ENCODE data around the gene LMO4.
A peak's percentile ranks its signal among the peaks of the same experiment; 100 is the strongest.

LMO4 gene

DNA sequence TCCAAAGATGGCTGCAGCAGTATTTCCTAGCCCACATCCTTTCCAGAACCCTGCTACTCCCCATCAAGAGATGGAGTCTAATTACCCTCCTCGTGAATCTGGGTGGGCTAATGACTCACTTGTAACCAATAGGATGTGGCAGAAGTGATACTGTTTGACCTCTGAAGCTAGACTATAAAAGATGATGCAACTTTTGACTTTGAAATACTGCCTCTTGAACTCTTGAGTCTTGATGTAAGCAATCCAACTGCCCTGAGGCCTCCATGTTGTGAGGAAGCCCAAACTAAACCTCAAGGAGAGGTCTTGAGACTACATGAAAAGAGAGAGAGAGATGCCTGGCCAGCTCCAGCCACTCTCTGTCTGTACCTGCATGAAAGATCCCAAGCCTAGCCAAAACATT, 29.5 kb downstream of the LMO4 start:
- DNase-seq (ENCODE audit: low spot score): no peak

- no peak for DNase-seq (ENCODE audit: low spot score)
Observed at GRCh38 chr1:87359586-87359985, 30.9 kb downstream of the LMO4 start.

- DNase-seq (ENCODE audit: low spot score): no peak
Observed at GRCh38 chr1:87362063-87362833, 33.6 kb downstream of the LMO4 start.

DNA sequence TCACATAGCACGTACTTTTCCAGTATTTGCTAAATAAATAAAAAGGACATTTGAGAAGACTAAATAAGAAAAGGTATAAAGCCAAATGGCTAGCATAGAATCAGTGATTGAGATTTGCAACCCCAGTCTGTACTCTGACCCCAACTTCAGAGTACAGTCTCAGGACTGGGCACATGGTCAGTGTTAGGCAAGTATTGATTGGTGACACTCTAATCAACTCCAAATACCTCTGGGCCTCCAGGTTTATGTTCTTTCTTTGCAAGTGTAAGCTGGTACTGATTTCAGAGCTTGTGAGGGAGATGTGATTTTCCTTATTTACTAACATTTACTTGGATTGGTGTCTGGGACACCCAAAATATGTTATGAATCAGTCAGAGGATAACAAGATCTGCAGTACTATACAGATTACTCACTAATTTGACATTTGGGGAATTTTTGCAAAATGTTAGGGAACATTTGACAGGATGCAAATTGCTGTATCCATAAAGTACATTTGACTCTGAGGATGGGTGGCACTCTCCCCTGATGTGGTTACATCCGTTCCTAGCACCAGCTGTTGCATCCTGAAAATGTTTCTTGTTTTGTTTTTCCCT, 34.2 kb downstream of the LMO4 start:
- DNase-seq (ENCODE audit: low spot score): peak; percentile 30

- no peak for DNase-seq (ENCODE audit: low spot score)
Observed at GRCh38 chr1:87367549-87367948, 38.9 kb downstream of the LMO4 start.

DNA sequence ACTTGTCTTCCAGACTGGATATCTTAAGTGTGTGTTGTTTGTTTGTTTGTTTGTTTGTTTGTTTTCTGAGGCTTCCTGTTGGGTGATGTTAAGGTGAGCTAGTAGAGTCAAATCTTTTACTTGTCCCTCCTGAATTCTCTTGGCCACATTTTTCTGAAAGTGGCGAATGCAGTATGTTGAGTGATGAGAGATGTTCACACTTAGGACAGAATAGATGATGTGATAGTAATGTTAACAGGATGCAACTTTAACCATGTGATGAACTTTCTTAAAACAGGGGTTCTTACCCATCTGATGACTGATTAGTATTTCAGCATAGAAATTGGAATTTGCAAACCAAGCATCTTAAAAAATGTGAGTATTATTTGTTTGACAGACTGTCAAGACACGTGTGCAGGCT, 40.2 kb downstream of the LMO4 start:
- no peak for DNase-seq (ENCODE audit: low spot score)

DNA sequence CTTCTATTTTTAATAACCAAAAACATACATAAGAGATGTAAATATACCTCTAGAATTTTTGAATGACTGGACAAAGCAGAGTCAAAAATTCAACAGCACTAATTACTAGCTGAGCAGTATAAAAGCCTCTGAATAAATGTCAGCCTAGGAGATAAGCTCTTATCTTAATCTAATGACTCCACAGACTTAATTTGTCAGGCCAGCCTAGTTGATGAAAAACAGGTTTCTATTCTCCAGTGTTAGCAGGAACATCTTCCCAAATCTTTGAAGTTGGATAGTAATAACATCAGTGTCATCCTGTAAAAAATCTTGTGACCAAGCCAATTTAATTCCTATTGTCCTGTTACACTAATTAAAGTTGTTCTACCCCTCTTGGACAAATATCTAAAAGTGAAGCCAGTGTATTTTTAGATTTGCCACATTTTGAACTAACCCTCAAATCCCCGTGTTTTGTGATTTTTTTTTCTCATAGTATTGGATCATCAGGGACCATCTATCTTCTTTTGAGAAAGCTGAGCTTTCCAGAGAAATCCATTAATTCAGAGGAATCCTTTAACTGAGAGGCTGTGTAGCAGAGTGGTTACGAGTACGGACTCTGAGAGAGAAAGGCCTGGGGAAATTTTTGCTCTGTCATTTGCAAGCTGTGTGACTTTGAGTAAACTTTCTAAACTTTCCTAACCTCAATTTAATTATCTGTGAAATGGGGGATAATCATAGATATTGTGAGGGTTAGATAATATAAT, 41.2 kb downstream of the LMO4 start:
- no peak for DNase-seq (ENCODE audit: low spot score)

DNA sequence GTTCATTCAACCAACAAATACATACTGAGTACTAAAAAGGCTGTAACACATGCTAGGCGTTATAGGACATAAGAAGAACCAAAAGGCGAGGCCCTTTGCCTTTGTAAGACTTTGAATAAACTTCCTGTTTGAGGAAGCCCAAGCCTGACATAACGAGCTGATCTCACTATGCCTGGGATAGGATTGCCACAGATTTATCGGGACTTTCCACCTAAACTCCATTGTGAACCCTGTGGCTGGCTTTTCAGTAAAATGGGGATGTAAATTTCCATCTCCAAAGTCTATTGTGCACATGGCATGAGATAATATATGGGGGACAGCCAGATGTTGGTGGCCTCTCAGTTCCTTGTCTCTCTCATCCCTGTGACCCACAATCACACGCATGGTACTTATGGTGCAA, 41.9 kb downstream of the LMO4 start:
- no peak for DNase-seq (ENCODE audit: low spot score)

DNA sequence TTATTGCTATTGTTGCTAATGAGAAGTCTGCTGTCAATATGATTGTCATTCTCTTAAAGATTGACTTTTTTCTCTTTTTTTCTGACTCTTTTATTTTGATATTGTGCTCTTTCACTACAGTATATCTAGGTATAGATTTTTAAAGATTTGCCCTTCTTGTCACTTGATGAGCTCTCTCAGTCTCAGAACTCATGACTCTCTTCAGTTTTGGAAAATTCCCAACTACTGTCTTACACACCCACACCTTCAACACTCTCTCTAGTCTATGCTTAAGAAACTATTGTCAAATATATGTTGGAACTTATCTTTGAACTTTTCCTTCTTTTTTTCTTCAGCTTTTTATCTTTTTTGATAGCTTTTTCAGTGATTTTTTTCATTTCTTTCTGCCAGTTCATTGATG, 50.6 kb downstream of the LMO4 start:
- no peak for DNase-seq (ENCODE audit: low spot score)

GRCh38 chr1:87386217-87386790, 57.6 kb downstream of the LMO4 start:
- no peak for DNase-seq (ENCODE audit: low spot score)

DNA sequence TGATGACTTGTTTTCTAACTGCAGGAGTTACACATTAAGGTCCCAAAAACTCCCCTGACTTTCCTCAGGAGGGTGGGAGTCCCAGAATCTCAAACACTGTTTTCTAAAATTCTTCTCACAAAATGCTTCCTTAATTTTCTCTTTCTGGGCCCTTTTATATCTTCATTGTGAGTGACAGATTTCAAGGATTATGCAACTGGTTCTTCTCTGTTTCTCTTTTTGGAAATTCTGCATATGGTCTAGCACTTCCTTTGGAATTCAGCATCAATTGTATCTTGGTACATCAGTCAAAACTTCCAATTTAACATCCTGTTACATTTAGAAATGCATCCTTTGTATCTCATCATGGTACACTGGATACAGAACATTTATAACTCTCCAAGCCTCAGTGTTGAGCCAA, 59.7 kb downstream of the LMO4 start:
- no peak for DNase-seq (ENCODE audit: low spot score)

- no peak for DNase-seq (ENCODE audit: low spot score)
Observed at GRCh38 chr1:87389011-87389410, 60.3 kb downstream of the LMO4 start.

DNA sequence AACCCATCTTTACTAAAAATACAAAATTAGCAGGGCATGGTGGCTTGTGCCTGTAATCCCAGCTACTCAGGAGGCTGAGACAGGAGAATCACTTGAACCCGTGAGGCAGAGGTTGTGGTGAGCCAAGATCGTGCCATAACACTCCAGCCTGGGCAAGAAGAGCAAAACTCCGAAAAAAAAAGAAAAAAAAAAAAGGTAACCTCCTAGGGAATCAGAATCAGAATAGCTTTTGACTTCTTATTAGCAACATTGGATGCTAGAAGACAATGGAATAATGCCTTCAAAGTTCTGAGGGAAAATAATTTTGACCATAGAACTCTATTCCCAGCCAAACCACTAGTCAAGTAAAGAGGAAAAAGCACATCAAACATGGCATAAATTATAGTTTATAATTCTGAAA, 60.9 kb downstream of the LMO4 start:
- DNase-seq (ENCODE audit: low spot score): no peak

DNA sequence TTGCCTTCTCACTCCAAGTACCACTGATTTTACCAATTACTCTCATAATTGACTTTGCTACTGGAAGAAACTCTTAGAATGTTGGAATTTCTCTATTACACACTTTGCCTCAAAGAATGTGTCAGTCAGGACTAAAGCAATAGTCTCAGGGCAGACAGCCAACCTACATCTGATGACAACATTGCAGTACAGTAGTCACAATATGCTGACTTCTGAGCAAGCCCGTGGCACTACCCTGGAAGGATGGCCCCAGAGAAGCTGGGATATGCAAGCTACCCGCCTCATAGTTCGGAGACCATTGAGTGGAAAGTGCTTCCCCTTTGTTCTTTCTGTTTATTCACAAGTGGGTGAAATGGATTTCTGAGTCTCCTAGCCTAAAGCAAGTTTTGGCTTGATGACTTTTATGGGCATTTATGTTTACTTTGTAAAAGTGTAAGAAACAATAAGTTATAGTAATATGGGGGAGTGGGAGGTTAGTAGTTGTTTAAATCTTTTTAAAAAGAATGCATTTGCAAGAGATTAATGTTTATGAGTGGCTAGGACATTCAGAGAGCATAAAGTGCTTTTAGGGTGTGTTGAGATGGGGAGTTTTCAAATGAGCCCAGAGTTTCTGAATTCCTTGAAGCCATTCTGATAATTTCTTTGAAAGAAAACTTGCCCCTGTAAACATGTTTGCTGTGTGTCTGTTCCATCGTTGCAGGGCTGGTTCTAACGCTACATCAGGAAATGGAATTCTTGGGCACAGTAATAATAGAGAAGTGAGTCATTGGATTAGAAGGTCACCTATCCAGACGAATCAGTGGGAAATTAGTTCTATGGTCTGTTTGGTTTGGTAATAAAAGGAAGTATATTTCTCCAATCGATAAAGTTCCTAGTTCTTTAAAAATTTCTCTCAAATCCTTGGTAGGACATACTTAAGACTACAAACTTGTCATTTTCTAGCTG, 63.8 kb downstream of the LMO4 start:
- DNase-seq (ENCODE audit: low spot score): peak; percentile 49

GRCh38 chr1:87393445-87394085, 64.9 kb downstream of the LMO4 start:
- no peak for DNase-seq (ENCODE audit: low spot score)

DNA sequence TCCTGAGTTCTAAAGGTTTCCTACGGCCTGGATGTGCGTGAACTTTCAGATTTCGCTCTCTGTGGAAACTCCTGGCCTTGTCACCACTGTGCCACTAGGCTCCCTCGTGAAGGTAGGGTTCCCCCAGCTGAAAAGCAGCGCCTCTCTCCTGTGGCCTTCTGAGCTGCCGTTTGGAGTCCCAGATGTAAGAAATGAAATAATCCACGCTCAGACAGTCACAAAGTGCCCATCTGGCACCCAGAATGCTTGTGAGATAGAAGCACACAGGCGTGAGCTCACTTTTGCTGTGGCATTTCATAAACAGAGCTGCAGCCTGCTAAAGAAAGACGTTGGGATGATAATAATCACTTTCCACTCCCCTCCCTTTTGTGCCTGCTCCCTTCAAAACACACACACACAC, 65.8 kb downstream of the LMO4 start:
- no peak for DNase-seq (ENCODE audit: low spot score)

GRCh38 chr1:87394982-87395381, 66.3 kb downstream of the LMO4 start:
- DNase-seq (ENCODE audit: low spot score): no peak

Data from GM03348 (cell line).